A549 (cell line): ENCODE data around the gene DIPK1B. TPM values are rescaled to one million over a fixed set of nuclear protein-coding genes. Genes with fewer than 3 reads are reported as not detected.
A peak's percentile ranks its signal among the peaks of the same experiment; 100 is the strongest.

ENCODE experiments used
- ATAC-seq, 2 experiments: fragments of 200-7000 bp in 1 of 2; fragments of >200 bp in 1 of 2; cut with Nextera tagmentation in 1 of 2; cut with Tn5 transposase in 1 of 2; 3 replicates each; pipeline versions ENCODE4 v1.8.0 to v1.9.1; 2018 to 2020; ENCODE audit warnings: mild to moderate bottlenecking in 1 of 2, moderate library complexity in 1 of 2
- CTCF ChIA-PET: fragments of 300-600 bp; sonication (Branson Sonifier 250); formaldehyde crosslinking; extraction: SDS; loops from one replicate; lab custom pipeline; 2021; ENCODE audit warnings: antibody characterized with exemption, inconsistent platforms; lab: Yijun Ruan, JAX
- POLR2A ChIA-PET: fragments of 350-600 bp; formaldehyde crosslinking; extraction: SDS; loops from one replicate; lab custom pipeline; 2021; ENCODE audit warnings: antibody characterized with exemption, inconsistent platforms; lab: Yijun Ruan, JAX
- DNase-seq, 2 experiments: peaks; one replicate each; pipeline versions ENCODE4 v3.0.0 to v3.0.0-alpha.2; 2011 to 2016; ENCODE audit warnings: low read depth in 1 of 2, low spot score in 1 of 2
- FAIRE-seq: peaks from 2 replicates; lab custom pipeline; 2011; peaks lifted over from hg19 to GRCh38; lab: Jason Lieb, UNC
- H3K27ac ChIP-seq, 2 experiments: fragments of >200 bp; sonication (Bioruptor Twin); formaldehyde crosslinking; 3 replicates each; pipeline ENCODE4 v1.5.1; 2016 to 2017
- H3K4me1 ChIP-seq: fragments of >200 bp; sonication (Bioruptor Twin); formaldehyde crosslinking; 3 replicates; pipeline ENCODE4 v1.6.1; 2016
- H3K4me2 ChIP-seq: fragments of >200 bp; sonication (Bioruptor Twin); formaldehyde crosslinking; 3 replicates; pipeline ENCODE4 v1.6.1; 2016
- H3K4me3 ChIP-seq: fragments of >200 bp; sonication (Bioruptor Twin); formaldehyde crosslinking; 3 replicates; pipeline ENCODE4 v1.5.1; 2016
- H3K9me3 ChIP-seq: fragments of >200 bp; sonication (Bioruptor Twin); formaldehyde crosslinking; 3 replicates; pipeline ENCODE4 v1.6.1; 2016
- ATOH8 ChIP-seq: fragments of 250-450 bp; sonication (Bioruptor Pico); IDR thresholded peaks from 2 replicates; pipeline ENCODE4 v1.5.0; 2020; ENCODE audit warnings: low read depth, mild to moderate bottlenecking, moderate library complexity
- CBX8 ChIP-seq: fragments of 200-600 bp; sonication (generic); IDR thresholded peaks from 2 replicates; pipeline ENCODE4 v1.6.1; 2016
- CHD2 ChIP-seq: fragments of 150-350 bp; IDR thresholded peaks from 2 replicates; pipeline ENCODE4 v1.6.1; 2014; ENCODE audit warnings: low read length; ENCODE audit not compliant: partially characterized antibody
- CHD4 ChIP-seq: fragments of 200-600 bp; sonication (generic); IDR thresholded peaks from 2 replicates; pipeline ENCODE4 v1.6.1; 2016; ENCODE audit warnings: antibody characterized with exemption, mild to moderate bottlenecking, borderline replicate concordance
- E2F6 ChIP-seq: IDR thresholded peaks from 2 replicates; pipeline ENCODE4 v1.6.1; 2012; ENCODE audit warnings: low read depth, borderline replicate concordance
- EHMT2 ChIP-seq: fragments of 200-600 bp; sonication (generic); IDR thresholded peaks from 2 replicates; pipeline ENCODE4 v1.6.1; 2016; ENCODE audit warnings: antibody characterized with exemption, low read depth, mild to moderate bottlenecking, moderate library complexity
- FOSL2 ChIP-seq, 2 experiments: fragments of 450-650 bp in 1 of 2; fragments of >200 bp in 1 of 2; sonication (Bioruptor Twin) in 1 of 2; formaldehyde crosslinking; IDR thresholded peaks; 2 replicates each; pipeline versions ENCODE4 v1.5.0 to v1.6.1; 2016 to 2020; ENCODE audit warnings: mild to moderate bottlenecking in 1 of 2, moderate library complexity in 1 of 2
- GATA3 ChIP-seq: IDR thresholded peaks from 2 replicates; pipeline ENCODE4 v1.6.1; 2012; ENCODE audit warnings: borderline replicate concordance
- HES2 ChIP-seq: fragments of >200 bp; sonication (Bioruptor Twin); formaldehyde crosslinking; IDR thresholded peaks from 2 replicates; pipeline ENCODE4 v1.6.1; 2016
- HEYL ChIP-seq: fragments of 250-450 bp; sonication (Bioruptor Pico); IDR thresholded peaks from 2 replicates; pipeline ENCODE4 v1.8.0; 2021; ENCODE audit warnings: mild to moderate bottlenecking, moderate library complexity
- HOXB5 ChIP-seq: fragments of 250-450 bp; sonication (Bioruptor Pico); IDR thresholded peaks from 2 replicates; pipeline ENCODE4 v1.5.0; 2020; ENCODE audit warnings: mild to moderate bottlenecking, moderate library complexity
- JUN ChIP-seq, 2 experiments: fragments of >200 bp; sonication (Bioruptor Twin); formaldehyde crosslinking; IDR thresholded peaks; 2 replicates in 1 of 2; 3 replicates in 1 of 2; pipeline ENCODE4 v1.6.1; 2016 to 2017
- JUNB ChIP-seq: fragments of >200 bp; sonication (Bioruptor Twin); formaldehyde crosslinking; IDR thresholded peaks from 2 replicates; pipeline ENCODE4 v1.6.1; 2016
- MAFK ChIP-seq: fragments of 450-650 bp; IDR thresholded peaks from 2 replicates; pipeline ENCODE4 v1.6.1; 2014; ENCODE audit not compliant: partially characterized antibody
- MAZ ChIP-seq: fragments of 150-350 bp; IDR thresholded peaks from 2 replicates; pipeline ENCODE4 v1.6.1; 2014; ENCODE audit warnings: antibody characterized with exemption, low read depth, low read length, borderline replicate concordance
- MYC ChIP-seq: IDR thresholded peaks from 2 replicates; pipeline ENCODE4 v1.6.1; 2012; ENCODE audit warnings: mild to moderate bottlenecking, inconsistent platforms, low read length, improper control_type of control experiment, borderline replicate concordance
- PHF8 ChIP-seq: fragments of 200-600 bp; sonication (generic); IDR thresholded peaks from 2 replicates; pipeline ENCODE4 v1.6.1; 2016; ENCODE audit warnings: low read depth, mild to moderate bottlenecking, antibody characterized with exemption, moderate library complexity, borderline replicate concordance
- POLR2AphosphoS2 ChIP-seq: conservative IDR thresholded peaks from 2 replicates; pipeline ENCODE4 v1.6.1; 2012; ENCODE audit warnings: low read length, improper control_type of control experiment, inconsistent platforms
- RARB ChIP-seq: fragments of 250-450 bp; sonication (Bioruptor Pico); IDR thresholded peaks from 2 replicates; pipeline ENCODE4 v1.8.0; 2021; ENCODE audit warnings: mild to moderate bottlenecking, moderate library complexity
- RNF2 ChIP-seq: fragments of 200-600 bp; sonication (generic); IDR thresholded peaks from 2 replicates; pipeline ENCODE4 v1.6.1; 2016; ENCODE audit warnings: low read depth, mild to moderate bottlenecking, antibody characterized with exemption, moderate library complexity, borderline replicate concordance
- SMC3 ChIP-seq: fragments of >200 bp; sonication (Bioruptor Twin); formaldehyde crosslinking; IDR thresholded peaks from 3 replicates; pipeline ENCODE4 v1.6.1; 2018; ENCODE audit warnings: inconsistent platforms
- SREBF2 ChIP-seq: fragments of 450-650 bp; IDR thresholded peaks from 2 replicates; pipeline ENCODE4 v1.6.1; 2014; ENCODE audit warnings: mild to moderate bottlenecking, moderate library complexity
- ZNF302 ChIP-seq: fragments of 250-450 bp; sonication (Bioruptor Pico); IDR thresholded peaks from 2 replicates; pipeline ENCODE4 v1.9.0; 2021; ENCODE audit warnings: inconsistent platforms, mild to moderate bottlenecking, moderate library complexity
- ZSCAN20 ChIP-seq: fragments of 250-450 bp; sonication (Bioruptor Pico); IDR thresholded peaks from 2 replicates; pipeline ENCODE4 v1.8.0; 2022; ENCODE audit warnings: mild to moderate bottlenecking, moderate library complexity
- WGBS: methylation state at CpG from one replicate; pipeline ENCODE4 v1.1.6; 2017; ENCODE audit errors: missing lambda C conversion rate; 5-methylcytosine and 5-hydroxymethylcytosine counted together
- polyA plus RNA-seq, 4 experiments: library from polyadenylated mRNA; depleted of rRNA in 3 of 4; stranded (reverse); fragments of >200 nt; fragmentation: RNase III in 1 of 4; extraction: RNeasy Plus Mini Kit Qiagen cat#74134 plus additional on column Dnase treatment in 1 of 4; gene quantifications; 2 replicates in 3 of 4; 3 replicates in 1 of 4; pipeline ENCODE4 v1.2.3, GENCODE V29; 2011 to 2017
- TF ChIP-seq, protein P1 (sequence below): fragments of 450-650 bp; IDR thresholded peaks from 2 replicates; pipeline ENCODE4 v1.6.1; 2014; ENCODE audit warnings: antibody characterized with exemption
- TF ChIP-seq, protein P2 (sequence below): fragments of 200-600 bp; sonication (generic); IDR thresholded peaks from 2 replicates; pipeline ENCODE4 v1.6.1; 2016; ENCODE audit warnings: antibody characterized with exemption, mild to moderate bottlenecking, moderate library complexity

Gene DIPK1B
- polyA plus RNA-seq, 2 of the 4 experiments (the other 2 are of a cell fraction): 6.7 TPM

DNA sequence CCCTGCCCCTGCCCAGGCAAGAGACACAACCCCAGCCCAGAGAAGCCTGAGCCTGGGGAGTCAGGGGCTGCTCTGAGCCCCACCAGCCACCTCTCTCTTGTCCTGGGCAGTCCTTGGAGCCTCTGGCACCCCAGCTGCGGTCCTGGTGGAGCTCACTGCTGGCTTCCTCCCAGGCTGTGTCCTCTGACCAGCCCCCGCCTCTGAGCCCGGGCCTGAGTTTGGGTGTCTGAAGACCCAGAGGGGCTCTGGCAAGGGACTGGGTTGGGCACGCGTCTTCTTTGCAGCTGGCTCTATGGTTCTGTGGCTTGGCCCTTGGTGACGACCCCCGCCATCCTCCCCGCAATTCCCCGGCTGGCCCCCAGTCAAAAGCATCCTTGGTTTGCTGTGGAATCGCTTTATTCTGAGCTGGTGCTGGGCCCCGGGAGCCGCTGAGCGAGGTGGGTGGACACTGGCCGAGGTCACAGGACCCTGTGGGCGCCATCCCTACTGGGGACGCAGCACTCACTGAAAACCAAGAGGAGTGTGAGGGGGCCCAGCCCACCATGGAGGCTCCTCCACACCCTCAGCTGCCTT is 31.4 kb downstream of the DIPK1B start:
- H3K27ac ChIP-seq: no peak overlapping the region
- ChIA-PET POLR2A (interaction anchor here (2.7 kb wide), 1 partner anchor 15 kb away, joined by 11 read pairs; no protein-coding TSS in a partner anchor), CTCF (interaction anchor here (1.2 to 11.9 kb wide), 4 partner anchors 11 to 31 kb away, joined by 3 to 79 read pairs (median 27); partner anchors contain the start of gene LCN8)
- peak in 1 of 2 experiments; percentile 5; a peak in 3 of 6 replicates for ATAC-seq
- H3K9me3 ChIP-seq: no peaks in the 10 kb centered on the region
- H3K4me2 ChIP-seq: no peak overlapping the region
- no peak overlapping the region for H3K4me3 ChIP-seq
- no peak for FAIRE-seq
- TF ChIP-seq ZNF302 (no peak), EHMT2 (no peak), JUN (IDR thresholded peaks at IDR 0.05) (no peak), GATA3 (no peak), HOXB5 (CRISPR knock-in tag) (no peak), HES2 (no peak), POLR2AphosphoS2 (no peak), CBX8 (no peak)
- TF ChIP-seq, protein P1, sequence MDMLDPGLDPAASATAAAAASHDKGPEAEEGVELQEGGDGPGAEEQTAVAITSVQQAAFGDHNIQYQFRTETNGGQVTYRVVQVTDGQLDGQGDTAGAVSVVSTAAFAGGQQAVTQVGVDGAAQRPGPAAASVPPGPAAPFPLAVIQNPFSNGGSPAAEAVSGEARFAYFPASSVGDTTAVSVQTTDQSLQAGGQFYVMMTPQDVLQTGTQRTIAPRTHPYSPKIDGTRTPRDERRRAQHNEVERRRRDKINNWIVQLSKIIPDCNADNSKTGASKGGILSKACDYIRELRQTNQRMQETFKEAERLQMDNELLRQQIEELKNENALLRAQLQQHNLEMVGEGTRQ: no peak
- 78% methylated on average over 11 of the region's 16 CpGs for WGBS
- H3K4me1 ChIP-seq: no peaks in the 10 kb centered on the region
- no peak for DNase-seq

GRCh38 chr9:136744773-136745172 is 32.4 kb downstream of the DIPK1B start:
- Histone ChIP-seq H3K27ac (no peak overlapping the region), H3K4me2 (no peak overlapping the region), H3K4me3 (no peak overlapping the region), H3K4me1 (no peaks in the 10 kb centered on the region), H3K9me3 (no peaks in the 10 kb centered on the region)
- TF ChIP-seq ATOH8 (CRISPR knock-in tag): no peak
- no peak for TF ChIP-seq SMC3
- no peak for TF ChIP-seq POLR2AphosphoS2
- TF ChIP-seq JUNB: no peak
- TF ChIP-seq MAZ: no peak
- no peak for TF ChIP-seq E2F6
- no peak for TF ChIP-seq HEYL (CRISPR knock-in tag)
- TF ChIP-seq SREBF2: no peak
- TF ChIP-seq MAFK: no peak
- no peak for TF ChIP-seq ZSCAN20 (CRISPR knock-in tag)
- no peak for TF ChIP-seq RARB (CRISPR knock-in tag)
- TF ChIP-seq RNF2: no peak
- TF ChIP-seq, protein P2, sequence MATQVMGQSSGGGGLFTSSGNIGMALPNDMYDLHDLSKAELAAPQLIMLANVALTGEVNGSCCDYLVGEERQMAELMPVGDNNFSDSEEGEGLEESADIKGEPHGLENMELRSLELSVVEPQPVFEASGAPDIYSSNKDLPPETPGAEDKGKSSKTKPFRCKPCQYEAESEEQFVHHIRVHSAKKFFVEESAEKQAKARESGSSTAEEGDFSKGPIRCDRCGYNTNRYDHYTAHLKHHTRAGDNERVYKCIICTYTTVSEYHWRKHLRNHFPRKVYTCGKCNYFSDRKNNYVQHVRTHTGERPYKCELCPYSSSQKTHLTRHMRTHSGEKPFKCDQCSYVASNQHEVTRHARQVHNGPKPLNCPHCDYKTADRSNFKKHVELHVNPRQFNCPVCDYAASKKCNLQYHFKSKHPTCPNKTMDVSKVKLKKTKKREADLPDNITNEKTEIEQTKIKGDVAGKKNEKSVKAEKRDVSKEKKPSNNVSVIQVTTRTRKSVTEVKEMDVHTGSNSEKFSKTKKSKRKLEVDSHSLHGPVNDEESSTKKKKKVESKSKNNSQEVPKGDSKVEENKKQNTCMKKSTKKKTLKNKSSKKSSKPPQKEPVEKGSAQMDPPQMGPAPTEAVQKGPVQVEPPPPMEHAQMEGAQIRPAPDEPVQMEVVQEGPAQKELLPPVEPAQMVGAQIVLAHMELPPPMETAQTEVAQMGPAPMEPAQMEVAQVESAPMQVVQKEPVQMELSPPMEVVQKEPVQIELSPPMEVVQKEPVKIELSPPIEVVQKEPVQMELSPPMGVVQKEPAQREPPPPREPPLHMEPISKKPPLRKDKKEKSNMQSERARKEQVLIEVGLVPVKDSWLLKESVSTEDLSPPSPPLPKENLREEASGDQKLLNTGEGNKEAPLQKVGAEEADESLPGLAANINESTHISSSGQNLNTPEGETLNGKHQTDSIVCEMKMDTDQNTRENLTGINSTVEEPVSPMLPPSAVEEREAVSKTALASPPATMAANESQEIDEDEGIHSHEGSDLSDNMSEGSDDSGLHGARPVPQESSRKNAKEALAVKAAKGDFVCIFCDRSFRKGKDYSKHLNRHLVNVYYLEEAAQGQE: no peak
- no peak for TF ChIP-seq MYC
- TF ChIP-seq FOSL2 (IDR thresholded peaks at IDR 0.05): no peak
- no peak for TF ChIP-seq FOSL2 (CRISPR knock-in tag; IDR thresholded peaks at IDR 0.05)
- TF ChIP-seq PHF8: no peak
- TF ChIP-seq CHD4: no peak
- TF ChIP-seq CHD2: no peak
- no peak for TF ChIP-seq HOXB5 (CRISPR knock-in tag)
- WGBS: 67% methylated on average over 9 of the region's 18 CpGs
- ATAC-seq: no peak
- no peak for FAIRE-seq
- ChIA-PET POLR2A (interaction anchor here (0.6 to 2.7 kb wide), 2 partner anchors 14 to 16 kb away, joined by 5 to 11 read pairs; no protein-coding TSS in a partner anchor), CTCF (interaction anchor here (0.7 to 11.9 kb wide), 5 partner anchors 10 to 373 kb away, joined by 3 to 79 read pairs (median 5); partner anchors contain the start of gene LCN8)
- no peak for DNase-seq
